Panc1 (cell line): ENCODE results near the gene MVK.

Experiments
- CTCF ChIP-seq: fragments of 450-650 bp; IDR thresholded peaks from 2 replicates; pipeline ENCODE4 v1.5.1; 2017; ENCODE audit warnings: mild to moderate bottlenecking
- POLR2AphosphoS5 ChIP-seq: IDR thresholded peaks from 2 replicates; pipeline ENCODE4 v1.6.1; 2012; ENCODE audit warnings: mild to moderate bottlenecking, low read depth, low read length, moderate library complexity
- TCF7L2 ChIP-seq: IDR thresholded peaks from 2 replicates; pipeline ENCODE4 v1.6.1; 2011; ENCODE audit warnings: mild to moderate bottlenecking, low read depth, low read length, inconsistent platforms
- TF ChIP-seq, protein P1 (sequence below), 2 experiments: IDR thresholded peaks; 2 replicates each; pipeline ENCODE4 v1.6.1; 2011 to 2012; ENCODE audit warnings: low read depth in 2 of 2, control low read depth in 1 of 2, low read length in 1 of 2, mild to moderate bottlenecking in 1 of 2, moderate library complexity in 1 of 2; ENCODE audit not compliant: insufficient read depth in 1 of 2

DNA sequence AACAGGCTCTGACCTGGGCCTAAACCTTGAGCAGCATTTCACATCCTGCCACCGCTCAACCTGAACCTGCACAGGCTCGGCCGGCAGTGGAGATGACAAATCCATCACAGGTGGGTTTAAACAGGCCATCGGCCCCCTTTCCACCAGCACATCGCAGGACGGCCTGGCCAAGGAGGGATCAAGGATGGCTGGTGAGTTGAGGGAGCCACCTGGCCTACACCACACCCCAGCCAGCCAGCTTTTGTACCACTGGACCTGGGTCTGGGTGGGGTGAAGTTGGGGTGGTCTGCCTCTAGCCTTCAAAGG lies 14.4 kb upstream of the MVK start:
- TF ChIP-seq POLR2AphosphoS5 (no peak), CTCF (no peak), TCF7L2 (no peak)
- TF ChIP-seq, protein P1, sequence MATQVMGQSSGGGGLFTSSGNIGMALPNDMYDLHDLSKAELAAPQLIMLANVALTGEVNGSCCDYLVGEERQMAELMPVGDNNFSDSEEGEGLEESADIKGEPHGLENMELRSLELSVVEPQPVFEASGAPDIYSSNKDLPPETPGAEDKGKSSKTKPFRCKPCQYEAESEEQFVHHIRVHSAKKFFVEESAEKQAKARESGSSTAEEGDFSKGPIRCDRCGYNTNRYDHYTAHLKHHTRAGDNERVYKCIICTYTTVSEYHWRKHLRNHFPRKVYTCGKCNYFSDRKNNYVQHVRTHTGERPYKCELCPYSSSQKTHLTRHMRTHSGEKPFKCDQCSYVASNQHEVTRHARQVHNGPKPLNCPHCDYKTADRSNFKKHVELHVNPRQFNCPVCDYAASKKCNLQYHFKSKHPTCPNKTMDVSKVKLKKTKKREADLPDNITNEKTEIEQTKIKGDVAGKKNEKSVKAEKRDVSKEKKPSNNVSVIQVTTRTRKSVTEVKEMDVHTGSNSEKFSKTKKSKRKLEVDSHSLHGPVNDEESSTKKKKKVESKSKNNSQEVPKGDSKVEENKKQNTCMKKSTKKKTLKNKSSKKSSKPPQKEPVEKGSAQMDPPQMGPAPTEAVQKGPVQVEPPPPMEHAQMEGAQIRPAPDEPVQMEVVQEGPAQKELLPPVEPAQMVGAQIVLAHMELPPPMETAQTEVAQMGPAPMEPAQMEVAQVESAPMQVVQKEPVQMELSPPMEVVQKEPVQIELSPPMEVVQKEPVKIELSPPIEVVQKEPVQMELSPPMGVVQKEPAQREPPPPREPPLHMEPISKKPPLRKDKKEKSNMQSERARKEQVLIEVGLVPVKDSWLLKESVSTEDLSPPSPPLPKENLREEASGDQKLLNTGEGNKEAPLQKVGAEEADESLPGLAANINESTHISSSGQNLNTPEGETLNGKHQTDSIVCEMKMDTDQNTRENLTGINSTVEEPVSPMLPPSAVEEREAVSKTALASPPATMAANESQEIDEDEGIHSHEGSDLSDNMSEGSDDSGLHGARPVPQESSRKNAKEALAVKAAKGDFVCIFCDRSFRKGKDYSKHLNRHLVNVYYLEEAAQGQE (IDR thresholded peaks at IDR 0.05; ENCODE audit: insufficient read depth in 1 of 2, low read depth in 2 of 2, low read length in 1 of 2): no peak
